Measurements from ENCODE around the gene FAM118A. TPM values are rescaled to one million over a fixed set of nuclear protein-coding genes. Genes with fewer than 3 reads are reported as not detected.

The FAM118A gene
- total RNA-seq, 1 experiment from 2014 or later = 21.3 TPM

DNA sequence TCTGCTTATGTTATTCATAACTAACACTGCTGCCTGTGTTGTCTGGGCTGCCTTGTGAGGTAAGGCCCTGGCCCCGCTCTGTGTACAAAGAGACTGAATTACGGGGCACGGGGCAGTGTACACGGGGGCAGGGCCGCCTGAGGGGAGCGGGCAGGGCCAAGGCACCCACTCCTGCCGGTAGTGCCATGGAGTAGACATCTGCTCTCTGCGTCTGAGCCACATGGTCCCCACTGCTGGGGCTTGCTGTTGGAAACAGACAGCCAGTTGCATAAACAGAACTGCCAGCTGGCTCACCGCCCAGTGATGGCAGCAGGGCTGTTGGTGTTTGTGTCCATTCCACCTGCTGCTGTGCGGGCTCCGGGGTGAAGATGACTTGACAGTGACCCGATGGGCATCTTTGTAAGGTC is 19.8 kb downstream of the FAM118A start:
- Mint-ChIP-seq H3K4me3 (no peak overlapping the region), H3K9me3 (no peaks in the 10 kb centered on the region), H3K27me3 (ENCODE audit: low read depth) (no peaks in the 10 kb centered on the region), H3K36me3 (peaks cover 31% of the 10 kb centered on the region), H3K27ac (no peak overlapping the region), H3K4me1 (no peaks in the 10 kb centered on the region)
- ATAC-seq (no peak), DNase-seq (ENCODE audit: low spot score) (no peak)
- ChIA-PET CTCF (no interaction called here), POLR2A (no interaction called here)
- TF ChIP-seq NFE2L1 (CRISPR knock-in tag; IDR thresholded peaks at IDR 0.05) = no peak
- no peak for TF ChIP-seq ZNF263 (CRISPR knock-in tag; IDR thresholded peaks at IDR 0.05; ENCODE audit: low read depth)
- TF ChIP-seq FOXJ3 (CRISPR knock-in tag; IDR thresholded peaks at IDR 0.05; ENCODE audit: borderline replicate concordance) = no peak
- no peak for TF ChIP-seq SP1 (CRISPR knock-in tag; conservative IDR thresholded peaks at IDR 0.05)
- TF ChIP-seq ZNF416 (CRISPR knock-in tag; IDR thresholded peaks at IDR 0.05) = no peak
- TF ChIP-seq ATF1 (CRISPR knock-in tag; IDR thresholded peaks at IDR 0.05) = no peak
- no peak for TF ChIP-seq TEAD1 (CRISPR knock-in tag; IDR thresholded peaks at IDR 0.05)
- TF ChIP-seq ZNF671 (CRISPR knock-in tag; IDR thresholded peaks at IDR 0.05) = no peak
- no peak for TF ChIP-seq ETV6 (CRISPR knock-in tag; IDR thresholded peaks at IDR 0.05)
- TF ChIP-seq, protein P1, sequence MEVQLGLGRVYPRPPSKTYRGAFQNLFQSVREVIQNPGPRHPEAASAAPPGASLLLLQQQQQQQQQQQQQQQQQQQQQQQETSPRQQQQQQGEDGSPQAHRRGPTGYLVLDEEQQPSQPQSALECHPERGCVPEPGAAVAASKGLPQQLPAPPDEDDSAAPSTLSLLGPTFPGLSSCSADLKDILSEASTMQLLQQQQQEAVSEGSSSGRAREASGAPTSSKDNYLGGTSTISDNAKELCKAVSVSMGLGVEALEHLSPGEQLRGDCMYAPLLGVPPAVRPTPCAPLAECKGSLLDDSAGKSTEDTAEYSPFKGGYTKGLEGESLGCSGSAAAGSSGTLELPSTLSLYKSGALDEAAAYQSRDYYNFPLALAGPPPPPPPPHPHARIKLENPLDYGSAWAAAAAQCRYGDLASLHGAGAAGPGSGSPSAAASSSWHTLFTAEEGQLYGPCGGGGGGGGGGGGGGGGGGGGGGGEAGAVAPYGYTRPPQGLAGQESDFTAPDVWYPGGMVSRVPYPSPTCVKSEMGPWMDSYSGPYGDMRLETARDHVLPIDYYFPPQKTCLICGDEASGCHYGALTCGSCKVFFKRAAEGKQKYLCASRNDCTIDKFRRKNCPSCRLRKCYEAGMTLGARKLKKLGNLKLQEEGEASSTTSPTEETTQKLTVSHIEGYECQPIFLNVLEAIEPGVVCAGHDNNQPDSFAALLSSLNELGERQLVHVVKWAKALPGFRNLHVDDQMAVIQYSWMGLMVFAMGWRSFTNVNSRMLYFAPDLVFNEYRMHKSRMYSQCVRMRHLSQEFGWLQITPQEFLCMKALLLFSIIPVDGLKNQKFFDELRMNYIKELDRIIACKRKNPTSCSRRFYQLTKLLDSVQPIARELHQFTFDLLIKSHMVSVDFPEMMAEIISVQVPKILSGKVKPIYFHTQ (CRISPR knock-in tag; IDR thresholded peaks at IDR 0.05) = no peak
- TF ChIP-seq ZNF232 (CRISPR knock-in tag; IDR thresholded peaks at IDR 0.05) = no peak
- no peak for TF ChIP-seq TEAD4 (CRISPR knock-in tag; IDR thresholded peaks at IDR 0.05)

DNA sequence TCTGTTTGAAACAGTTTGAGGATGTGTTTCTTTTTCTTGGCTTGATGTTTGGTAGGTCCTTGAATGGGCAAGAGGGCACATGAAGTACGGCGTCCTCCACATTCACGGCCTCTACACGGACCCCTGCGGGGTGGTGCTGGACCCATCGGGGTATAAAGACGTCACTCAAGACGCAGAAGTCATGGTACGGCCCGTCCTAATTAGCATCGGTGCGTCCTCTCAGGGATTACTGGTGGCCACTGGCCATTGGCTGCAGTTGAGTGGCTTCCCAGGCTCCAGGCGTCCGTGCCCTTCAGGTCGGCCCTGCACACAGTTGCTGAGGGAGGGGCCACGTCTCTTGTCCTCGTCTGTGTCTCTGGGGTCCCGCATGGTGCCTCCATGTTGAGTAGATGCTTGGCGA is 20.8 kb downstream of the FAM118A start:
- no peaks in the 10 kb centered on the region for H3K9me3 Mint-ChIP-seq
- no peaks in the 10 kb centered on the region for H3K4me1 Mint-ChIP-seq
- ChIA-PET POLR2A (no interaction called here), CTCF (no interaction called here)
- no peak overlapping the region for H3K4me3 Mint-ChIP-seq
- no peak for ATAC-seq
- DNase-seq (ENCODE audit: low spot score) = no peak
- no peaks in the 10 kb centered on the region for H3K27me3 Mint-ChIP-seq (ENCODE audit: low read depth)
- H3K36me3 Mint-ChIP-seq = peaks cover 30% of the 10 kb centered on the region
- no peak overlapping the region for H3K27ac Mint-ChIP-seq
- TF ChIP-seq TEAD4 (CRISPR knock-in tag; IDR thresholded peaks at IDR 0.05) (no peak), PRRX2 (CRISPR knock-in tag; IDR thresholded peaks at IDR 0.05) (no peak)

DNA sequence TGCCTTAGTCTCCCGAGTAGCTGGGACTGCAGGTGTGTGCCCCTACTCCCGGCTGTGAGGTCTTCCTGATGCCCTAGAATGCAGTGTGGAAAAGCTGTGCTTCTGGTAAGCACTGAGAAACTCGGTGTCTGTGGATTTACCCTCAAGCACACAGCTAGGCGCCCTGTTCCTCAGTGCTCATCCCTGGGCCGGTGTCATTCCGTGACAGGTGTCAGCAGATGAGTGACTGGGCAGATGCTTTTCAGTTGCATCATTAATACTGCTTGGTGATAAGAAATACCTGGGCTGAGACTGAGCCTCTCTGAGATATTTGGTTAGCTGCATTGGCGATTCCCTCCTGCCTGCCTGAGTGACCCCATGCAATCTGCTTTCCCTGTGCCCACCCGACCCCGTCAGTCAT is 21.8 kb downstream of the FAM118A start:
- POLR2A ChIA-PET = no interaction called here
- no peak for DNase-seq (ENCODE audit: low spot score)
- no peak for ATAC-seq
- no peak for TF ChIP-seq SOX15 (CRISPR knock-in tag; IDR thresholded peaks at IDR 0.05)
- TF ChIP-seq NR1H2 (CRISPR knock-in tag; IDR thresholded peaks at IDR 0.05) = no peak
- TF ChIP-seq NFYB (CRISPR knock-in tag; conservative IDR thresholded peaks at IDR 0.05; ENCODE audit: low read depth) = no peak
- TF ChIP-seq, protein P2, sequence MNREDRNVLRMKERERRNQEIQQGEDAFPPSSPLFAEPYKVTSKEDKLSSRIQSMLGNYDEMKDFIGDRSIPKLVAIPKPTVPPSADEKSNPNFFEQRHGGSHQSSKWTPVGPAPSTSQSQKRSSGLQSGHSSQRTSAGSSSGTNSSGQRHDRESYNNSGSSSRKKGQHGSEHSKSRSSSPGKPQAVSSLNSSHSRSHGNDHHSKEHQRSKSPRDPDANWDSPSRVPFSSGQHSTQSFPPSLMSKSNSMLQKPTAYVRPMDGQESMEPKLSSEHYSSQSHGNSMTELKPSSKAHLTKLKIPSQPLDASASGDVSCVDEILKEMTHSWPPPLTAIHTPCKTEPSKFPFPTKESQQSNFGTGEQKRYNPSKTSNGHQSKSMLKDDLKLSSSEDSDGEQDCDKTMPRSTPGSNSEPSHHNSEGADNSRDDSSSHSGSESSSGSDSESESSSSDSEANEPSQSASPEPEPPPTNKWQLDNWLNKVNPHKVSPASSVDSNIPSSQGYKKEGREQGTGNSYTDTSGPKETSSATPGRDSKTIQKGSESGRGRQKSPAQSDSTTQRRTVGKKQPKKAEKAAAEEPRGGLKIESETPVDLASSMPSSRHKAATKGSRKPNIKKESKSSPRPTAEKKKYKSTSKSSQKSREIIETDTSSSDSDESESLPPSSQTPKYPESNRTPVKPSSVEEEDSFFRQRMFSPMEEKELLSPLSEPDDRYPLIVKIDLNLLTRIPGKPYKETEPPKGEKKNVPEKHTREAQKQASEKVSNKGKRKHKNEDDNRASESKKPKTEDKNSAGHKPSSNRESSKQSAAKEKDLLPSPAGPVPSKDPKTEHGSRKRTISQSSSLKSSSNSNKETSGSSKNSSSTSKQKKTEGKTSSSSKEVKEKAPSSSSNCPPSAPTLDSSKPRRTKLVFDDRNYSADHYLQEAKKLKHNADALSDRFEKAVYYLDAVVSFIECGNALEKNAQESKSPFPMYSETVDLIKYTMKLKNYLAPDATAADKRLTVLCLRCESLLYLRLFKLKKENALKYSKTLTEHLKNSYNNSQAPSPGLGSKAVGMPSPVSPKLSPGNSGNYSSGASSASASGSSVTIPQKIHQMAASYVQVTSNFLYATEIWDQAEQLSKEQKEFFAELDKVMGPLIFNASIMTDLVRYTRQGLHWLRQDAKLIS (CRISPR knock-in tag; IDR thresholded peaks at IDR 0.05; ENCODE audit: borderline replicate concordance) = no peak
- no peak for TF ChIP-seq PRRX2 (CRISPR knock-in tag; IDR thresholded peaks at IDR 0.05)
- no peak for TF ChIP-seq MXD4 (CRISPR knock-in tag; IDR thresholded peaks at IDR 0.05; ENCODE audit: borderline replicate concordance)
- CTCF ChIA-PET = interaction anchor here (0.6 kb wide), 1 partner anchor 785 kb away, joined by 3 read pairs; no protein-coding TSS in a partner anchor
- no peaks in the 10 kb centered on the region for H3K4me1 Mint-ChIP-seq
- no peak overlapping the region for H3K27ac Mint-ChIP-seq
- H3K36me3 Mint-ChIP-seq = peaks cover 36% of the 10 kb centered on the region
- no peaks in the 10 kb centered on the region for H3K27me3 Mint-ChIP-seq (ENCODE audit: low read depth)
- H3K4me3 Mint-ChIP-seq = no peak overlapping the region
- no peaks in the 10 kb centered on the region for H3K9me3 Mint-ChIP-seq

All from WTC11 (cell line).